Panc1 (cell line): ENCODE measurements around the gene ZNF25. TPM values are rescaled to one million over a fixed set of nuclear protein-coding genes. Genes with fewer than 3 reads are reported as not detected.

ENCODE experiments used
- ATAC-seq: fragments of 200-7000 bp; cut with Tn5 transposase; 2 replicates; pipeline ENCODE4 v1.9.1; 2020; ENCODE audit warnings: mild to moderate bottlenecking, moderate library complexity
- BruUV-seq: library from RNA; stranded (reverse); fragments of 400-500 nt; replicated peaks from 2 replicates; lab custom pipeline; 2021; lab: Mats Ljungman, UMichigan
- CTCF ChIA-PET: fragments of 300-600 bp; sonication (Branson Sonifier 250); formaldehyde crosslinking; loops from one replicate; lab custom pipeline; 2022; ENCODE audit warnings: antibody characterized with exemption; lab: Charles Lee
- POLR2A ChIA-PET: fragments of 300-600 bp; sonication (Branson Sonifier 250); formaldehyde crosslinking; loops from one replicate; lab custom pipeline; 2022; ENCODE audit warnings: antibody characterized with exemption; lab: Charles Lee
- DNase-seq: peaks from one replicate; pipeline ENCODE4 v3.0.0-alpha.2; 2010; ENCODE audit warnings: low read depth, low spot score
- H3K27ac ChIP-seq: 2 replicates; pipeline ENCODE4 v1.5.1; 2011; ENCODE audit warnings: mild to moderate bottlenecking, low read length, inconsistent platforms
- H3K27me3 ChIP-seq: fragments of 200-500 bp; sonication (Bioruptor generic); 2 replicates; pipeline ENCODE4 v1.6.0; 2014; ENCODE audit warnings: low read length, inconsistent platforms; ENCODE audit not compliant: control insufficient read depth, insufficient read depth
- H3K36me3 ChIP-seq: fragments of 200-500 bp; sonication (Bioruptor generic); 2 replicates; pipeline ENCODE4 v1.5.1; 2014; ENCODE audit warnings: inconsistent platforms, mild to moderate bottlenecking, low read length, moderate library complexity; ENCODE audit not compliant: control insufficient read depth, insufficient read depth
- H3K4me1 ChIP-seq: 2 replicates; pipeline ENCODE4 v1.5.1; 2011; ENCODE audit warnings: inconsistent platforms, mild to moderate bottlenecking, low read length, moderate library complexity; ENCODE audit not compliant: control insufficient read depth, insufficient read depth
- H3K4me3 ChIP-seq, 2 experiments: 2 replicates each; pipeline ENCODE4 v1.5.1; 2011 to 2012; ENCODE audit warnings: low read depth in 2 of 2, low read length in 2 of 2, mild to moderate bottlenecking in 2 of 2, inconsistent platforms in 1 of 2, moderate library complexity in 1 of 2
- H3K9me3 ChIP-seq: fragments of 200-500 bp; sonication (Bioruptor generic); 2 replicates; pipeline ENCODE4 v1.5.1; 2014; ENCODE audit warnings: low read depth, mild to moderate bottlenecking, inconsistent platforms, low read length, moderate library complexity; ENCODE audit not compliant: control insufficient read depth, insufficient read depth
- POLR2AphosphoS5 ChIP-seq: IDR thresholded peaks from 2 replicates; pipeline ENCODE4 v1.6.1; 2012; ENCODE audit warnings: mild to moderate bottlenecking, low read depth, low read length, moderate library complexity
- REST ChIP-seq, 2 experiments: IDR thresholded peaks; 2 replicates each; pipeline ENCODE4 v1.6.1; 2011 to 2012; ENCODE audit warnings: low read depth in 2 of 2, control low read depth in 1 of 2, low read length in 1 of 2, mild to moderate bottlenecking in 1 of 2, moderate library complexity in 1 of 2; ENCODE audit not compliant: insufficient read depth in 1 of 2
- SIN3A ChIP-seq: IDR thresholded peaks from 2 replicates; pipeline ENCODE4 v1.6.1; 2012; ENCODE audit warnings: low read depth, mild to moderate bottlenecking, low read length, moderate library complexity, borderline replicate concordance; ENCODE audit not compliant: insufficient read depth
- TCF7L2 ChIP-seq: IDR thresholded peaks from 2 replicates; pipeline ENCODE4 v1.6.1; 2011; ENCODE audit warnings: mild to moderate bottlenecking, low read depth, low read length, inconsistent platforms
- in situ Hi-C: cut with HindIII; loops from 2 replicates; pipeline ENCODE4 v1.10.0; 2016; ENCODE audit warnings: low sequenced_read_pairs, low pct_unique_long_range_greater_than_20kb
- intact Hi-C: fragments of 100-400 bp; cut with micrococcal nuclease; formaldehyde crosslinking; loops from one replicate; pipeline ENCODE4 v1.10.0; 2022; ENCODE audit not compliant: unreplicated experiment
- total RNA-seq: library from RNA; stranded (reverse); gene quantifications from one replicate; pipeline ENCODE4 v1.2.1, GENCODE V29; 2021; ENCODE audit not compliant: unreplicated experiment
- TF ChIP-seq, protein P1 (sequence below): fragments of 450-650 bp; IDR thresholded peaks from 2 replicates; pipeline ENCODE4 v1.5.1; 2017; ENCODE audit warnings: mild to moderate bottlenecking

The ZNF25 gene
- total RNA-seq, 1 experiment from 2014 or later, result 2.9 TPM

DNA sequence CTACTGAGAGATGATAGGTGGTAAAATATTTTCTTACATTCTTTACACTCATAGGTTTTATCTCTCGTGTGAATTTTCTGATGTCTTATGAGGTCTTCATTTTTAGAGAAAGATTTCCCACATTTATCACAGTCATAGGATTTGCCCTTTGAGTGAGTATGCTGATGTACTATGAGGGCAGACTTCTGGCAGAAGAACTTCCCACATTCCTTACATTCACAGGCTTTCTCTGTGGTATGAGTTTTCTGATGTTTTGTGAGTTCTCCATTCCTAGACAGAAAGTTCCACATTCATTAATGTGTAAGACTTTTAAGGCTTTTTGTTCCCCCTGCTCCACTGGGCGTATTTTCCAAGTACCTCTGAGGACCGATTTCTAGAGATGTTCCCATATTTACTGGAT, 23.5 kb downstream of the ZNF25 start:
- POLR2A ChIA-PET, result no interaction called here
- in situ Hi-C loops, result no loop called here

GRCh38 chr10:37952043-37952755, 24.2 kb downstream of the ZNF25 start:
- no peaks in the 10 kb centered on the region for H3K4me1 ChIP-seq
- BruUV-seq, result no TSS peak
- POLR2A ChIA-PET, result no interaction called here

More for the DNA sequence above, 23.5 kb downstream of the ZNF25 start:
- Histone ChIP-seq H3K4me1 (no peaks in the 10 kb centered on the region), H3K27ac (no peak overlapping the region), H3K9me3 (no peaks in the 10 kb centered on the region), H3K36me3 (no peaks in the 10 kb centered on the region), H3K27me3 (no peaks in the 10 kb centered on the region), H3K4me3 (no peak overlapping the region)
- CTCF ChIA-PET, result no interaction called here
- TF ChIP-seq TCF7L2, result no peak
- TF ChIP-seq, protein P1, sequence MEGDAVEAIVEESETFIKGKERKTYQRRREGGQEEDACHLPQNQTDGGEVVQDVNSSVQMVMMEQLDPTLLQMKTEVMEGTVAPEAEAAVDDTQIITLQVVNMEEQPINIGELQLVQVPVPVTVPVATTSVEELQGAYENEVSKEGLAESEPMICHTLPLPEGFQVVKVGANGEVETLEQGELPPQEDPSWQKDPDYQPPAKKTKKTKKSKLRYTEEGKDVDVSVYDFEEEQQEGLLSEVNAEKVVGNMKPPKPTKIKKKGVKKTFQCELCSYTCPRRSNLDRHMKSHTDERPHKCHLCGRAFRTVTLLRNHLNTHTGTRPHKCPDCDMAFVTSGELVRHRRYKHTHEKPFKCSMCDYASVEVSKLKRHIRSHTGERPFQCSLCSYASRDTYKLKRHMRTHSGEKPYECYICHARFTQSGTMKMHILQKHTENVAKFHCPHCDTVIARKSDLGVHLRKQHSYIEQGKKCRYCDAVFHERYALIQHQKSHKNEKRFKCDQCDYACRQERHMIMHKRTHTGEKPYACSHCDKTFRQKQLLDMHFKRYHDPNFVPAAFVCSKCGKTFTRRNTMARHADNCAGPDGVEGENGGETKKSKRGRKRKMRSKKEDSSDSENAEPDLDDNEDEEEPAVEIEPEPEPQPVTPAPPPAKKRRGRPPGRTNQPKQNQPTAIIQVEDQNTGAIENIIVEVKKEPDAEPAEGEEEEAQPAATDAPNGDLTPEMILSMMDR, result no peak
- intact Hi-C loops, result no loop called here
- ATAC-seq (no peak), DNase-seq (no peak)
- no TSS peak for BruUV-seq

More at GRCh38 chr10:37952043-37952755, 24.2 kb downstream of the ZNF25 start:
- intact Hi-C loops (no loop called here), in situ Hi-C loops (no loop called here)
- Histone ChIP-seq H3K4me3 (no peak overlapping the region), H3K27me3 (no peaks in the 10 kb centered on the region), H3K9me3 (no peaks in the 10 kb centered on the region), H3K27ac (no peak overlapping the region), H3K36me3 (no peaks in the 10 kb centered on the region)
- no peak for DNase-seq
- no peak for ATAC-seq
- CTCF ChIA-PET, result no interaction called here
- TF ChIP-seq SIN3A (no peak), TCF7L2 (no peak), REST (IDR thresholded peaks at IDR 0.05; ENCODE audit: insufficient read depth in 1 of 2, low read depth in 2 of 2, low read length in 1 of 2) (no peak), POLR2AphosphoS5 (no peak)
- TF ChIP-seq, protein P1, result no peak
